K562 (cell line): ENCODE data around the gene RDH5. TPM values are rescaled to one million over a fixed set of nuclear protein-coding genes. Genes with fewer than 3 reads are reported as not detected.

Experiments used
- CHD4 ChIP-seq: fragments of 200-600 bp; sonication (generic); IDR thresholded peaks from 3 replicates; pipeline ENCODE4 v1.6.1; 2012; ENCODE audit warnings: low read depth, mild to moderate bottlenecking, mixed read lengths, low read length, inconsistent platforms; ENCODE audit not compliant: insufficient read depth, insufficient replicate concordance, poor library complexity, severe bottlenecking
- DPF2 ChIP-seq: fragments of 450-650 bp; IDR thresholded peaks from 2 replicates; pipeline ENCODE4 v1.6.1; 2016
- E2F3 ChIP-seq: fragments of 250-450 bp; sonication (Bioruptor Pico); IDR thresholded peaks from 2 replicates; pipeline ENCODE4 v1.4.0; 2020; ENCODE audit warnings: mild to moderate bottlenecking
- E2F5 ChIP-seq: sonication (generic); formaldehyde crosslinking; IDR thresholded peaks from 2 replicates; pipeline ENCODE4 v1.8.0; 2022; ENCODE audit warnings: mild to moderate bottlenecking, missing genetic modification reagents
- FUS ChIP-seq: fragments of 200-400 bp; formaldehyde crosslinking; optimal IDR thresholded peaks from 2 replicates; pipeline ENCODE3; 2017; ENCODE audit warnings: low read depth, low read length
- JUNB ChIP-seq: fragments of 450-650 bp; formaldehyde crosslinking; conservative IDR thresholded peaks from 2 replicates; pipeline ENCODE4 v1.4.0; 2020; ENCODE audit warnings: mild to moderate bottlenecking
- LEF1 ChIP-seq: fragments of 450-650 bp; IDR thresholded peaks from 2 replicates; pipeline ENCODE4 v1.6.1; 2016; ENCODE audit warnings: mild to moderate bottlenecking
- MIER1 ChIP-seq: fragments of 450-650 bp; IDR thresholded peaks from 2 replicates; pipeline ENCODE4 v1.6.1; 2016; ENCODE audit warnings: antibody characterized with exemption, mild to moderate bottlenecking, low read depth
- MLLT1 ChIP-seq, 2 experiments: fragments of 450-650 bp; IDR thresholded peaks; 2 replicates each; pipeline ENCODE4 v1.6.1; 2016
- PHTF2 ChIP-seq: fragments of 250-450 bp; sonication (Bioruptor Pico); IDR thresholded peaks from 2 replicates; pipeline ENCODE4 v1.5.0; 2021; ENCODE audit warnings: mild to moderate bottlenecking
- RBM15 ChIP-seq: fragments of 200-400 bp; formaldehyde crosslinking; IDR thresholded peaks from 2 replicates; pipeline ENCODE4 v1.6.1; 2018; ENCODE audit warnings: mild to moderate bottlenecking, low read length, moderate library complexity; ENCODE audit not compliant: insufficient read depth
- RUNX1 ChIP-seq: sonication (generic); IDR thresholded peaks from 2 replicates; pipeline ENCODE4 v1.6.1; 2016; ENCODE audit warnings: antibody characterized with exemption, low read depth
- SOX6 ChIP-seq: fragments of 450-650 bp; IDR thresholded peaks from 2 replicates; pipeline ENCODE4 v1.6.1; 2014; ENCODE audit warnings: mild to moderate bottlenecking
- TAF1 ChIP-seq: IDR thresholded peaks from 2 replicates; pipeline ENCODE4 v1.6.1; 2011; ENCODE audit warnings: mild to moderate bottlenecking, low read length, moderate library complexity; ENCODE audit not compliant: insufficient read depth, control insufficient read depth, severe bottlenecking; ENCODE audit errors: extremely low read depth
- ZBTB17 ChIP-seq: fragments of 450-650 bp; formaldehyde crosslinking; IDR thresholded peaks from 2 replicates; pipeline ENCODE4 v1.4.0; 2020; ENCODE audit warnings: mild to moderate bottlenecking
- ZNF282 ChIP-seq: sonication (generic); formaldehyde crosslinking; IDR thresholded peaks from 2 replicates; pipeline ENCODE4 v1.8.1; 2023; ENCODE audit warnings: missing genetic modification reagents
- ZNF354B ChIP-seq: fragments of 250-450 bp; sonication (Bioruptor Pico); IDR thresholded peaks from 2 replicates; pipeline ENCODE4 v1.4.0; 2020
- polyA plus RNA-seq, 8 experiments: library from polyadenylated mRNA; depleted of rRNA in 4 of 8; stranded (reverse) in 5 of 8; unstranded in 3 of 8; fragments of >200 nt; fragmentation: Nextera tagmentation in 2 of 8; fragmentation: Illumina TruSeq in 1 of 8; extraction: Ambion mirVana in 2 of 8; extraction: Trizol in 1 of 8; gene quantifications; 2 replicates each; pipeline versions ENCODE4 v1.2.1 to v1.2.3, GENCODE V29; 2011 to 2014; ENCODE audit warnings: inconsistent platforms in 1 of 8, missing spikeins in 1 of 8
- total RNA-seq, 7 experiments: library from RNA; depleted of rRNA in 6 of 7; stranded (reverse); fragments of >200 nt in 6 of 7; fragmentation: Illumina TruSeq in 2 of 7; extraction: Trizol in 2 of 7; gene quantifications; 2 replicates each; pipeline versions ENCODE4 v1.2.1 to v1.2.3, GENCODE V29; 2011 to 2021; ENCODE audit warnings: low replicate concordance in 1 of 7
- TF ChIP-seq, protein P1 (sequence below): fragments of 250-450 bp; sonication (Bioruptor Pico); IDR thresholded peaks from 2 replicates; pipeline ENCODE4 v1.4.0; 2020; ENCODE audit warnings: mild to moderate bottlenecking, moderate library complexity
- TF ChIP-seq, protein P2 (sequence below): fragments of 150-350 bp; IDR thresholded peaks from 2 replicates; pipeline ENCODE4 v1.6.1; 2014; ENCODE audit warnings: low read depth, mild to moderate bottlenecking, low read length, borderline replicate concordance

The RDH5 gene
- total and polyA plus RNA-seq, 9 of the 15 experiments (the other 6 are each of a cell fraction or from before 2014, with no cell fraction given) = 0.28 to 2.0 (median 1.1) TPM; not detected in 1

DNA sequence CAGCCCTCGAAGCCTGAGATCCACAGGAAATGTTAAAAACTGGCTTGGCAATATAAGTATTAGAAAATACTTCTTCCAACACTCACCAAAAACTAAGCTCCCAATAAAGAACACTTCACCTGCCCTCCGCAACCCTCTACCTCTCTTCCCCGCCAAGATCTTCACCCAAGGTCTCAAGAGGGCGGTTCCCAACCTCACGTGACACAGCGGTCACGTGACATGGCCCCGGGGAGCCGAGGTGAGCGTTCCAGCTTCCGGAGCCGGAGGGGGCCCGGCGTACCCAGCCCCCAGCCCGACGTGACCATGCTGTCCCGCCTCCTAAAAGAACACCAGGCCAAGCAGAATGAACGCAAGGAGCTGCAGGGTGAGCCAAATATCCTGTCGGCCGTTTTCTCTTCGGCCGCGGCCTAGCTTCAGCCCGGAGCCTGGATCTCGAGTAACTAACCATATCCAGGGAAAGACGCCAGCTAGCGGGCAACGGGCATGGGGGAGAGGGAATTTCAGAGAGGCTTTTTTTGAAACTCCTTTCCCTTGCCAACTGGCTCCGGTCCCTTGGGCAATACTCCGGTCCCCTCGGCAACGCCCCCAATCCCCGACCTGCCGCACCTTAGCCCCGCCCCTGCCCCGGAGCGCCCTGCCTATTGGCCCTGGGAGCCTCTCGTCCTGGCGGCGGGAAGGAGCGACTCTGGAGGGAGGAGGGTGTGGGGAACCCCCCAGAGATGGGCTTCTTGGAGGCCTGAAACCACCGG lies 4.2 kb upstream of the RDH5 start, which contains the start of gene BLOC1S1 (continued):
- TF ChIP-seq, protein P1, sequence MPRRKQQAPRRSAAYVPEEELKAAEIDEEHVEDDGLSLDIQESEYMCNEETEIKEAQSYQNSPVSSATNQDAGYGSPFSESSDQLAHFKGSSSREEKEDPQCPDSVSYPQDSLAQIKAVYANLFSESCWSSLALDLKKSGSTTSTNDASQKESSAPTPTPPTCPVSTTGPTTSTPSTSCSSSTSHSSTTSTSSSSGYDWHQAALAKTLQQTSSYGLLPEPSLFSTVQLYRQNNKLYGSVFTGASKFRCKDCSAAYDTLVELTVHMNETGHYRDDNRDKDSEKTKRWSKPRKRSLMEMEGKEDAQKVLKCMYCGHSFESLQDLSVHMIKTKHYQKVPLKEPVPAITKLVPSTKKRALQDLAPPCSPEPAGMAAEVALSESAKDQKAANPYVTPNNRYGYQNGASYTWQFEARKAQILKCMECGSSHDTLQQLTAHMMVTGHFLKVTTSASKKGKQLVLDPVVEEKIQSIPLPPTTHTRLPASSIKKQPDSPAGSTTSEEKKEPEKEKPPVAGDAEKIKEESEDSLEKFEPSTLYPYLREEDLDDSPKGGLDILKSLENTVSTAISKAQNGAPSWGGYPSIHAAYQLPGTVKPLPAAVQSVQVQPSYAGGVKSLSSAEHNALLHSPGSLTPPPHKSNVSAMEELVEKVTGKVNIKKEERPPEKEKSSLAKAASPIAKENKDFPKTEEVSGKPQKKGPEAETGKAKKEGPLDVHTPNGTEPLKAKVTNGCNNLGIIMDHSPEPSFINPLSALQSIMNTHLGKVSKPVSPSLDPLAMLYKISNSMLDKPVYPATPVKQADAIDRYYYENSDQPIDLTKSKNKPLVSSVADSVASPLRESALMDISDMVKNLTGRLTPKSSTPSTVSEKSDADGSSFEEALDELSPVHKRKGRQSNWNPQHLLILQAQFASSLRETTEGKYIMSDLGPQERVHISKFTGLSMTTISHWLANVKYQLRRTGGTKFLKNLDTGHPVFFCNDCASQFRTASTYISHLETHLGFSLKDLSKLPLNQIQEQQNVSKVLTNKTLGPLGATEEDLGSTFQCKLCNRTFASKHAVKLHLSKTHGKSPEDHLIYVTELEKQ = no peak
- TF ChIP-seq JUNB (CRISPR knock-in tag) (no peak), RUNX1 (peak; percentile 74; the same call in 1 of the 2 replicates), MLLT1 (IDR thresholded peaks at IDR 0.05) (no peak), E2F5 (CRISPR knock-in tag) (no peak), TAF1 (peak; percentile 56), FUS (no peak), ZNF354B (no peak), SOX6 (peak; percentile 35; the same call in 1 of the 2 replicates), LEF1 (peak; percentile 86), E2F3 (peak; percentile 66; the same call in 1 of the 2 replicates), RBM15 (no peak), ZNF282 (no peak), MIER1 (no peak; the same call in 1 of the 2 replicates), PHTF2 (CRISPR knock-in tag) (no peak), CHD4 (no peak), ZBTB17 (no peak), DPF2 (peak; percentile 19; the same call in 1 of the 2 replicates)
- TF ChIP-seq, protein P2, sequence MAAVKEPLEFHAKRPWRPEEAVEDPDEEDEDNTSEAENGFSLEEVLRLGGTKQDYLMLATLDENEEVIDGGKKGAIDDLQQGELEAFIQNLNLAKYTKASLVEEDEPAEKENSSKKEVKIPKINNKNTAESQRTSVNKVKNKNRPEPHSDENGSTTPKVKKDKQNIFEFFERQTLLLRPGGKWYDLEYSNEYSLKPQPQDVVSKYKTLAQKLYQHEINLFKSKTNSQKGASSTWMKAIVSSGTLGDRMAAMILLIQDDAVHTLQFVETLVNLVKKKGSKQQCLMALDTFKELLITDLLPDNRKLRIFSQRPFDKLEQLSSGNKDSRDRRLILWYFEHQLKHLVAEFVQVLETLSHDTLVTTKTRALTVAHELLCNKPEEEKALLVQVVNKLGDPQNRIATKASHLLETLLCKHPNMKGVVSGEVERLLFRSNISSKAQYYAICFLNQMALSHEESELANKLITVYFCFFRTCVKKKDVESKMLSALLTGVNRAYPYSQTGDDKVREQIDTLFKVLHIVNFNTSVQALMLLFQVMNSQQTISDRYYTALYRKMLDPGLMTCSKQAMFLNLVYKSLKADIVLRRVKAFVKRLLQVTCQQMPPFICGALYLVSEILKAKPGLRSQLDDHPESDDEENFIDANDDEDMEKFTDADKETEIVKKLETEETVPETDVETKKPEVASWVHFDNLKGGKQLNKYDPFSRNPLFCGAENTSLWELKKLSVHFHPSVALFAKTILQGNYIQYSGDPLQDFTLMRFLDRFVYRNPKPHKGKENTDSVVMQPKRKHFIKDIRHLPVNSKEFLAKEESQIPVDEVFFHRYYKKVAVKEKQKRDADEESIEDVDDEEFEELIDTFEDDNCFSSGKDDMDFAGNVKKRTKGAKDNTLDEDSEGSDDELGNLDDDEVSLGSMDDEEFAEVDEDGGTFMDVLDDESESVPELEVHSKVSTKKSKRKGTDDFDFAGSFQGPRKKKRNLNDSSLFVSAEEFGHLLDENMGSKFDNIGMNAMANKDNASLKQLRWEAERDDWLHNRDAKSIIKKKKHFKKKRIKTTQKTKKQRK = no peak
